ENCODE data around the gene MDM1. TPM values are rescaled to one million over a fixed set of nuclear protein-coding genes. Genes with fewer than 3 reads are reported as not detected.
A peak's percentile ranks its signal among the peaks of the same experiment; 100 is the strongest.

The MDM1 gene
- total RNA-seq, 1 experiment from 2014 or later: 21.6 TPM

DNA sequence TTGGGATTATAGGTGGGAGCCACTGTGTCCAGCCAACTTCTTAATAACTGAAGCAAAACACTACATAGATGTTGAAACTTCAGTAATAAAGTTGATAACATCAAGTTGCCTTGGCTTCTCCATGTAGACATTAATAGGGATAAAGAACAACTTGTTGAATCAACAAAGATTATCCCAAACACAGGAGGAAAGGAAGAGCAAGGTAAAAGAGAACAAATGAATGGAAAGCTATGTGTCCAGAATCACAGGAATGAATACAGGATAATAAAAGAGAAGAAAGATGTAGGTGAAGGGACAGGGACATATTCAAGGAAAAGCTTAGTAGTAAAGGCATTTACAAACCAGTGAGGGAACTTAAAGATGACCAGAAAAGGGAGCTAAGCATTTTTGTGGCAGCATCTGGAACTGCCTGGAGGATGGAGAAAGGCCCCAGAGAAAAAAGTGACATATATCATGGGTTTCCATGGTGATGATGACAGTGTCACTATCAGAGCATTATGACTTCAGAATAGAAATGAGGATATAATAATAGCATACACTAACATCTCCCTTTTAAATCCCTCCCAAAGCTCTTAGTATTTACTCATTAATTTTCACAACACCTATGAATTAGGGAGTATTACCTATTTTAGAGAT, 24.0 kb upstream of the MDM1 start:
- no peak for DNase-seq (ENCODE audit: low read depth)

DNA sequence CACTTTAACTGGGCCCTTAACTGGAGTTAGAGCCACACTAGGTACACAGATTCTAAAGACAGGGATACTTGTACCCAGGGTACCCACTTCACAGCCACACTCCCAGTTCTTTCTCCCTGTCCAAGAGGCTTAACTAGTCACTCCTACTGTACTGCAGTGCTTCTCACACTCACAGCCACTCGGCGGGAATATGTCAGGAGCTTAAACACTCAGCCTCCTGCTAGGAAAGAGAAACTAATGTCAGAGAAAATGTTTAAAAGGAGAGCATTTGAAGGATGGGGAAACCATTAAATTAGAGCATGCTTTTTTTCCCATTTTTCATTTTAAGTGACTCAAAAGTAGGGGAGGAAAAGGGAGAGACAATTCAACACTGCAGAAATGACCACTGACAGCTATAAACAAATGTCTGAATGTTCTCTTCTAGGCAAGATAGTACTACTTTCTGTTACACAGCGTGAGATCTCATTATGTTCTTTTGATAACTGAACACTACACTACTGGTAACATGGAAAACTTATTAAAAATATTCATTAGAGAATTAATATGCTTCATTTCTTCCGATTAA, 22.9 kb upstream of the MDM1 start:
- DNase-seq (ENCODE audit: low read depth): no peak

DNA sequence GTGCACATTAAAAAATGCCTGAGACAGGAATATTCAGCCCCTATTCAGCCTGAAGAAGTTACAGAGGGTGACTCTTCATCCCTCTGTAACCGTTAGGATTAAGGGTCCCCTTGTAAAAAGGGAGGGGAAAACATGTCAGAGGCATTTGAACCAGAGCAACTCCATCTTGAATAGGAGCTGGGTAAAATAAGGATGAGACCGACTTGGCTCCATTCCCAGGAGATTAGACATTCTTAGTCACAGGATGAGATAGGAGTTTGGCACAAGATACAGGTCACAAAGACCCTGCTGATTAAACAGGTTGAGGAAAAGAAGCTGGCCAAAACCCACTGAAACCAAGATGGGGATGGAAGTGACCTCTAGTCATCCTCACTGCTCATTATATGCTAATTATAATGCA, 19.9 kb upstream of the MDM1 start:
- DNase-seq (ENCODE audit: low read depth): peak; percentile 66

DNA sequence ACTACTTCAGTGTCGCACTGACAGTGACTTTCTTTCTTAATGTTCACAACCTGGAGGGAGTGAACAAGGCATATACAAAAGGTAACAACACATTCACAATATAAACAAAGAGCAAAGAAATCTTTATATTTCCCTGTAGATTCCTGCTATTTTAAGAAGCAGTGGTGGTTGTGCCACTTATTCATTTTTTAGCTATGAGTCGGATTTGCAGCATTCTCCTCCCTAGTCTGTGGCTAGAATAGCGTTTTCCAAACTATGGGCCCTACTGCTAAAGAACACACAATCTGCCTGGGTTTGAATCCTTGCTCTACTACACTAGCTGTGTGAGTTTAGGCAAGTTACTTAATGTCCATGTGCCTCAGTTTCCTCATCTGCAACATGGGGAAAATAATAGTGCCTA, 18.6 kb upstream of the MDM1 start:
- DNase-seq (ENCODE audit: low read depth): no peak

DNA sequence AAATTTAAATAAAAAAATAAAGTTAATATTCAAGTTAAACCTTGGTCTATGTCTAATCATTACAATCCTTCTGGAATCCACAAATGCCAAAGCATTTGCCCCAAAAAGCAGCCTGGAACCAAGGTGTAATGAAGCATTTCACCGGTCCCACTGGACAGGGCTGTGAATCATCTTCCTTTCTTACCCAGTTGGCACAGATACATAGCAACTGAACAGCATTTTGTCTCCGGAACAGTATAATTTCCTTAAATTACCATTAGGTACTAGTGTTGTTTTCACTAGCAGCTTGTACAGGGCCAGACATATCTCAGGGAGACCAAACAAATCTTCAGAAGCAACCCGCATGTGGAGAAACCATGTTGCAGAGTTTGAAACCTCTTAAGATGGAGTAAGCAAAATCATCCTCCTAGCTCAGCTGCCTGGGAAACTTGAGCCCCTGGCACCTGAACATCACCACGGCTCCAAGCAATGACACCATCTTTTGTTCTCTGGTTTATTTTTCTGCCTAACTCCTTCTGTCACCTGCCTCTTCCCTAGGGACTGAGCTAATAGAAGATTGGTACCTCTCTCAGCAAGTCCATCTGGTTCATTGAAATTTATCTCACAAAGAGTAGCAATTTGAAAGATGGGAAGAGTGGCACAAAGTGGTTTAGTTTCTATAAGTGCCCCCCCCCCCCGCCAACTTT, 17.9 kb upstream of the MDM1 start:
- DNase-seq (ENCODE audit: low read depth): peak; percentile 35

DNA sequence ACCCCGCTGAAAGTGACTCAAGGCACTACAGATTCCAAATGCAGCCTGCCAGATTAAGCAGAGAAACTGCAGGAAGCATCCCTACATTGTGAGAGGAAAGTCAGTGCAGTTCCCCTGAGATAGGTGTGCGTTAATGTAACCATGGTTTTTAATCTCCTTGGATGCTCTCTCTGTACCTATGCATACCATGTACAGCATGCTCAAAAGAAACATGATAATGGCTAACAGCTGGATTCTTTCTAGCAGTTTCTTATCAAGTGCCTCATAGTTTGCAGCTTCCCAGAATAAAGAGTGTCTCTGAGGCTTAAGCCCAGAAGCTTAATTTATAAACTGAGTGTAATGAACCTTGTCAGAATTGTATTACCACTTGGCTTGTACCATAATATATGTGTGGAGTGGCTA, 17.1 kb upstream of the MDM1 start:
- DNase-seq (ENCODE audit: low read depth): no peak

DNA sequence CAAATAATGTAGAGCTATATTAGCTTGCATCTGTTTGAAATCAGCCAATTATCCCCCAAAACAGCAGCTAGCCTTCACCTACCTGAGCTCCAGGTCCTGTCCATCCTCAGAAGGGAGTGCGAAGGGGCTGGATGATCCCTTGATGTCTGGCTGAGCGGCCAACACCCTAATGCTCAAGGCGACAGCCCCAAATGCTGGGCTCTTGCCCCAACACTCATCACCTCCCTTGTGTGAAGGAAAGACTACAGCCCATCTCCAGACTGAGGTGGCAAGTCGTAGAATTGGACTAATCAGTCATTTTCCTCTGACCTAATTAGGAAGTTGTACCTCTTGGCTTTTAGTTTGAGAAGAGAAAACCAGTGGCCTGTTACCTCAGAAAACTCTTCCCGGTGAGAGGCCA, 16.3 kb upstream of the MDM1 start:
- no peak for DNase-seq (ENCODE audit: low read depth)

DNA sequence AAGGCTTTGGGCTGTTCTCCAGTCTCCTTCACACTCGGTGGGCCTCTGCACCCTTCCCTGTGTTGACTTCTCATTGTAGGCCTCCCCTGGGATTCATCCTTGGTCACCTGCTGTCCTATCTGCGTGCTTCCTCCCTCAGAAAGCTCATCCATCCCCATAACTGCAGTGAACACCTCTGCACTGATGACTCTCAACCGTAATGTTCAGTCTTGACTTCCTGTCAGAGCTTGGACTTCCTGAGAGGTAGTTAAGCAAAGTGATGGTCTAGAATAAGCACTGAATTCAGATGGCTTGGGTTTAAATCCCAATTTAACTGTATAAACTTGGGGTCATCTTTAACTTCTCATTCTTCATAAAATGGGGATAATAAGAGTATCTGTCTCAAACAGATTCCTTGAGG, 13.6 kb upstream of the MDM1 start:
- DNase-seq (ENCODE audit: low read depth): no peak

DNA sequence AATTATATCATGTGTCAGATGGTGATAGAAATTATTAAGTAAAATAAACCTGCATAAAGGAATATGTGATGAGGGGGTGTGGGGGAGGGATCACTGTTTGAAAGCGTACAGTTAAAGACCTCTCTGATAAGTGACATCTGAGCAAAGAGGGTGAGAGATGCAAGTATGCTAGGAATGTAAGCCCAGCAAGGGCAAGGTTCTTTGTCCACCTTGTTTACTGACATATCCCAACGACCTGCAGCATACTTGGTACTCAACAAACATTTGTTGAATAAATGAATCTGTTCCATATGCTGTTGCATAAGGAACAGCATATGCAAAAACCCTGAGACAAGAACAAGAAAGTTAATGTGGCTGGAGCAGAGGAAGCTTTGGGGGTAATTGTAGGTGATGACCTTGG, 12.0 kb upstream of the MDM1 start:
- no peak for DNase-seq (ENCODE audit: low read depth)

DNA sequence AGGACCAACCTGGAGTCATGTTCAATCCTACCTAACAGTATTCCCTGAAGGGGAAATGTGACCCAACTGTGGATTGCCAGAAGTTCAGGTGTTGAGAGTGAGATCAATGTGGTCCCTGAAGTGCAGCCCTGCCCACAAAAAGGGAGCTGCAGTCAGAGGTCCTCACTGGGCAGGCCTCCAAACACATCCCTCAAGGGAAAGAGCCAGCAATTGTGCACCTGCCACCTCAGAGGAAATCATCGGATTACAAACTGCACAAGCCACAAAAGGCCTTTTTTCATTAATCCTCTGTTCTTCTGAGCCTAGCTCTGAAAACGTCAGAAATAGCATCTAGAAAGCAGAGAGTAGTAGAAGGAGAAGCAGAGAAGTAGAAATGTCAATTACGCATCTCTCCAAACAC, 10.8 kb upstream of the MDM1 start:
- DNase-seq (ENCODE audit: low read depth): no peak

DNA sequence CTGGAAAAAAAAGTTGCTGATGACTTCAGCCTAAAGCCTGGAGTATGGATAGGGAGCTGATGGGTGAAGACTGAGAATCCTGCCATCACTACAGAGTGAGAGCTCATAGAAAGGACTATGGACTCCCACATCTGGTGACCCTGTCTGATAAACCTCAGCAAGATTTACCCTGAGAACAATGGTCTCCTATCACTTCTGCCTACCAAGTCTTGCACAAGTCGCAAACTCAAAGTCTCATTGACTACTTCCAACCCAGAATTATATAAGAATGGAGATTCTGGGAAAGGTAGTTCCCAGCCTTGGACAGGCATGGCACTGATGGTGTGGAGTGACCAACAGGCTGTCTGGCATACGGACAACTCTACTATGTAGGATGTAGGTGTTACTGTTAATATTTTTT, 9.7 kb upstream of the MDM1 start:
- no peak for DNase-seq (ENCODE audit: low read depth)

DNA sequence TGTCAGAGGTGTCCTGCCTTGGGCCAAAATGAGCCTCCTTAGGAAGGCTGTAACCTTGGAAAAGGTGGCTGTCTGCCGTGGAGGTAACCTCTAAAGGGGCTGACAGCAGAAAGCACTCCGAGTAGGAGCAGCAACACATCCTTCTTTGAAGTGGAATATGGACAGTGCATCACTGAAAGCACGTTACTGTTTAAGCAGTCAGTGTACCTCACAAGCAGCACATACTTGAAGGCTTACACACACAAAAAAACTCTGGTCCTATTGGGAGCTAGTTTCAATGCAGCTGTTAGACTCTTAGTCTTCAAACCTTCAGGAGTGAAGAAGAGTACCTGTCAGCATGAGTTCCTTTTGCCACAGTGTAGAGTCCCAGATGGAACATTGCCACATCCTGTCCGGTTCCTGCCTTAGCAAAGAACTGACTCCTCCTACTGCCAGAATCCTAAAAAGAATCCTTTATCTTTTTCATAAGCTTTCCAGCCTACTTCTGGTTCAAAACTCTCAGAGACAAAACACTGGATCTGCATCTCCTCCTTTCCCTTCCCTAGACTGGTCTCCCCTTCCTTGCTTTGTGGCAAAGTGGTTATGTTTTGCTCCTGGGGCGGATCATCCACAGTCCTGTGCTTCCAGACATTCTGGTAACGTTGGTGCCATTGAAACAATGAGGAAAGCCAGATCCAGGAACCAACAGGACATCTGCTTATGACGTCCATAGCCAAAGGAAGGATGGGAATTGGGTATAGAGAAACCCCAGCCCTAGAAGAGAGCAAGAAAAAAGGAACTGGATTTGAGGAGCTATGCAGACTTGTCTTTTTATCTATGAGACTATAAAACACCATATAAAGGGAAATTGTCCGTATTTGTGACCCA, 8.5 kb upstream of the MDM1 start:
- no peak for DNase-seq (ENCODE audit: low read depth)

DNA sequence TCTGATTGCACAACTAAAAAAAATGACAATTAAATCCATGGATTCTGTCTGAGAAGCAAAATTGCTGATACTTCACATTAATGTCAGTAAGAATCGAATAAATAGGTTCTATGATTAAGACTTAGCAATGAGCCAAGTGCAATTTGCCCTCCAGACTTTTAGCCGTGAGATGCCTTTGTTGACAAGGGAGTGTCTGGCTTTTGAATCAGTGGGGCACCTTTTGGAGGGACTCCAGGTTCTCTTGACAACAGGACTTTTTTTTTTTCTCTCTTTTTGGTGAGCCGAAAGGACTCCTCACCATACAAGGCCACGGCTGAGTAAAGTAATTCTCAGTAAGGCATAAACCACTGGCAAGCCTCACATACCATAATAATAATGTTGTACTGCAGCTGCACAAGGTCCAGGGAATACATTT, 4.7 kb upstream of the MDM1 start:
- peak; percentile 14 for DNase-seq (ENCODE audit: low read depth)

DNA sequence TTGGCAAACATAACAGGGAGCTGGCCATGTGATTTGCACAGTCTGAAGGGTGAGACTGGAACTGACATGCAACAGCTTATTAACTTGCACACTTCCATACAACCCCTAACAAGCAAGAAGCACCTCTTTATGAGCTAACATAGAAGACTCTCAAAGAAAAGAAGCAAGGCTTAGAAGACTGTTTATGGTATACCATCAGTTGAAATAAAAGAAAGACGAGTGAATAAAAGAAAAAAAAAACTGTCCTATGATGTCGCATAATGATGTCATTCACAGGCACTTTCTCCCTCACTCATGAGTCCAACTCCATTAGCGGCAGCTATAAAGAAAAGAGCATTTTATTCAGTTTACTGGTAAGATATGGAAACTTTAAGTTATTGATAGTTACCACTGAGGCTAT, 3.3 kb upstream of the MDM1 start:
- no peak for DNase-seq (ENCODE audit: low read depth)

DNA sequence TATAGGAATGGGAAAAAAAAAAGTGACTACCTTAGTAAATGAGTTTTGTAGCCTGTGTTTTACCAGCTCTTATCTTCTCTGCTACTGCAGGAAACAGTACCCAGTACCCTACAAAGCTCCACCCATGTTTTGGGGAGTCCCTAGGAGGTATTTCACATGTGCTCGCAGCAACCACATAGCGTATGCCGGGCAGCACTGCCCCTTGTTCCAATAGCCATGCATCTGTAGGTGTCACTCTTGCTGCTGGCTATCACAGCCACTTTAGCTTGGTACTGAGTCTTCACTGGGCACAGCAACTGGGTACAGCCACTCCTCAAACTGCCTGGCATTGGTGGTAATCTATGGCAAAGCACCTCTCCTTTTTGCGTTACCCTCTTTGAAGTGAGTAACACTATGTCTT, 2.0 kb upstream of the MDM1 start:
- peak; percentile 14 for DNase-seq (ENCODE audit: low read depth)

DNA sequence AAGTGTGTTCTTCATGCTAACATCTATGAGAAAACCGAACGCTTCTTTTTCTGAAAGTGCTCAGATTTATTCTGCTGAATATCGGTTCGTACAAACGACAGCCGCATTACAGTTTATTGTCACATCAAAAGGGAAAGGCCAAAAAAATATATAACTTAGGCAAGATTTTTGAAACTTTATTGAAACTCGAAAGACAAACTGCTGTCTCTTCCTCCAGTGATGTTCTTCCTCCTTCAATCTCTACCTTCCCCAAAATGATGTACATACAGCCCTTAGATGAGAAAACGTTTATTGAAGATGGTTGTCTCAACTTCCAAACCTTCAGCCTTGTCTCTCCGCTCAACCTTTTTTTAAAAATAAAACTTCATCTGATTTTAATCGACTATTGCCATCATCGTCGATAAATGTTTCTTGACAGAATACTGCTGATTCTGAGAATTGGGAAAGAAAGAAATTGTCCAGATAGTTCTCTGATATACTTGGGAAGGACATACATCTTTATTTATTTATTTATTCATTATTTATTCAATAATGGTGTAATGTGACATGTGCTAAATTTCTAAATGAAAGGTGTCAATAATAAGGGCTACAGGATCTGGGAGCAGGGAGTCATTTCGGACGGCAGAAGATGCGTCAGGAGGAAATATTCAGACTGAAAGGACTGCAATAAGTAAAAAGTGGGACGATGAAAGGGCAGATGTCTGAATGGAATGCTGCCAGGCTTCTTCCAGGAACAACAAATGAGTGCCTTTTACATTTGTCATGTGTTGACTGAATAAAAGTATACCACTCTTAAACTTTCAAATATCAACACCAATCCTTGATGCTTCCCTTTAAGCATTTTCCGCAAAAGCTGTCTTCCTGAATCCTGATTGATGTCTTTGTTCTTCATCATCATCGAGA, 817 bp upstream of the MDM1 start:
- DNase-seq (ENCODE audit: low read depth): no peak

DNA sequence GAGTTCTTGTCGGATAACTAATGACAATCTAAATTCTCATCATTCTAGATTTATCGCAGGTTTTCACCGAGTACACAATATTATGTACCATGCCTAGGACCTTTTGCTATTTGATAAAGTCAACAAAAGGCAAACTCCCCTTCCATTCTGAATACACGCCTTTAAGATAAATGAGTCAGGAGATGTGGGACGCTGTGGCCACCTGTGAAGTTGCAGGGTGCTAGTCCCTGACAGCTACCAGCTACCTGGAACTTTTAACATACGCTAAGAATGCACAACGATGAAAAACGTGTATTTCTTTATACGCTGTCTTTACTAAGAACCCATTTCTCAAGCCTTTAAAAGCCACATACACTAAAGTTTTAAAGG, 678 bp downstream of the MDM1 start:
- no peak for DNase-seq (ENCODE audit: low read depth)

DNA sequence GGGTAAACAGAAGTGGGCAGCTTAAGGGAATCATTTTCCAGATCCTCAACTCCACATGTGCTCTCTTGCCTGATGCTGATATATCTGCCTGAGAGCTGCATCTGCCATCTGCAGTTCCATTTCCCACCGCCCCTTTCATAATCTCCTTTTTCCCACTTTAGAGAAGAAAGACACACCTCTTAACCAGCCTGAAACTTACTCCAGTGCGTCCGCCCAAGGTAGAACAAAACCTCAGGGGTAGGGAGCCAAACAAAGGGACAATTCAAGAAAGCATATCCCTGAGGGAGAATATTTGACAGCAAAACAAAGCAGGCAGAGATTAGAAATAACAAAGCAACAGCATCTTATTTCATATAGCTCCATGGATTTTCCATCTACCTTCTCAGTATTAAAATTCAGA, 4.3 kb downstream of the MDM1 start:
- DNase-seq (ENCODE audit: low read depth): no peak

DNA sequence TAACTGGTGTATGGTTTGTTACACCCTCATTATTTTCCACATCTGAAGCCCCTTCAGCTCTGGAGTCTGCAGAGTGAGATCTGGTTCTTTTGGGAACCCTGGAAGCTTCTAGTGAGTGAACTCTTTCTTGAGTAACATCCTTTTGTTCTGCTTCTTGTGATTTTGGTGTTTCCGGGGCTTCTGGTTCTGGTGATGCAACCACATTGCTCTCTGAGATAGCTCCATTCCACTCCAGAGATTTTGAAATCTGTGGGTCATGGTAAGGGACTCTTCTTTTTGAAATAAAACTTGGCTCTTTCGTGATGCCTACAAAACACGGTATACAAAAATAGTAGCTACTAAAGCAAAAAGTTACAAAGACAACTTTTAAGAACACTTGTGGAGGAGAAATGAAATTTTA, 5.4 kb downstream of the MDM1 start:
- no peak for DNase-seq (ENCODE audit: low read depth)

DNA sequence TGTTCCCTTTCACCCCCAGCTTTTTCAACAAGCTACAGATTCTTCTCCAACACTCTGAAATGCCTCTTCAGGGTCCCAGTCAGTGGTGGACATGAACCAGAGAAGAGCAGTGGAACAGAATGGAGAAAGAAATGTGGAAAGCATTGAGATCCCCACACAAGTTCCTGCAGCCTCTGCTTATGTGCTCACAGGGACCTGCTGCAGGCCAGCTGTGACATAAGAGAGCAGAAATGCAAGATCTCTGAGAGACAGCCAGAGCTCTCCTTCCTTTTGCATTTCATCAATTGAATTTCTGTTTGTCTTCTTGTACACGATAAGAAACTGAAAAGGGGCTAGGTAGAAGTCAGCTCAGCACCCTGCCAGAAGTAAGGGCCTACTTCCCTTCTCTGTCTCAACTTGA, 6.2 kb downstream of the MDM1 start:
- no peak for DNase-seq (ENCODE audit: low read depth)

DNA sequence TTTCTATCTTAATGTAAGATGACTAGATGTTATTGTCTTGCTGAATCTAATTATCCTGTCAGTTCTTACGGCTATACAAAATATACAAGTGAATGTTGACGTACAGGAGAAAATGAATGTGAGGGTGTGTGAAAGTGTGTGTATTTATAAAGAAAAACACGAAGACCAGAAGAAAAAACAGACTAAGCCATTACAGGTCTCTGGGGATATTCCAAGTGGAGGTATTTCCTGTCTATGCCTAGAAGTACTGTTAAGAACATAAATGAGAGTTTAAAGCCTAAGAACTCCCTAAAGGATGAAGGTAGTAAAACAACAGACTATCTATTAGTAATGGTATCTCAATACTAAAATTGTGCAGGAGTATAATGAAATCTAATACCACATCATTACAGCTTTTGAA, 7.6 kb downstream of the MDM1 start:
- no peak for DNase-seq (ENCODE audit: low read depth)

DNA sequence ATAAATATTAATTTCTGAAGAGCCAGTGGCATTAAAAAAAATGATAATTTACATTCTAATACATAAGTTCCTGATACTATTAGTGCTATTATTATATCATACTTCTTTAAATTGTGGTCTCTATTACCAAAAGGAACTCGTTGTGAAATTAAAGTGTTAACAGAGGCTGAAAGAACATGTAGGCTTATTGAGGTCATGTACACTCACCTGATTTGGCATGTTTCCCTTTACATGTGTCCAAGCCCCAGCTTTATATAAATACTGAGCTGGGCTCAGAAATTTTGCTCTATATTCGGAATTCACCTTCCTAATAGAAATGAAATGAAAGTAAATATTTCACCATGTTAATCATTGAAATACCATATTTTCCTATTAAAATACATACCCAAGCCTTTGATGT, 11.0 kb downstream of the MDM1 start:
- DNase-seq (ENCODE audit: low read depth): no peak

Data from Daoy (cell line).